OCI-LY7 (cell line): ENCODE results near the gene TAF1B. TPM values are rescaled to one million over a fixed set of nuclear protein-coding genes. Genes with fewer than 3 reads are reported as not detected.

Source experiments
- BruUV-seq: library from RNA; stranded (reverse); fragments of 400-500 nt; replicated peaks from 2 replicates; lab custom pipeline; 2021; lab: Mats Ljungman, UMichigan
- CTCF ChIA-PET: fragments of 300-600 bp; sonication (Branson Sonifier 250); formaldehyde crosslinking; loops from one replicate; lab custom pipeline; 2022; ENCODE audit warnings: antibody characterized with exemption; ENCODE audit not compliant: unreplicated experiment; lab: Charles Lee
- POLR2A ChIA-PET: fragments of 300-600 bp; sonication (Branson Sonifier 250); formaldehyde crosslinking; loops from one replicate; lab custom pipeline; 2022; ENCODE audit warnings: antibody characterized with exemption; lab: Charles Lee
- DNase-seq: peaks from one replicate; pipeline ENCODE4 v3.0.0-alpha.2; 2015; ENCODE audit warnings: low spot score
- H2AFZ ChIP-seq: fragments of 200-600 bp; sonication (generic), shearing (Covaris generic); 2 replicates; pipeline ENCODE4 v1.6.1; 2014; ENCODE audit warnings: mild to moderate bottlenecking, antibody characterized with exemption, low read length, moderate library complexity
- H3K27ac ChIP-seq: fragments of 200-600 bp; sonication (generic); 2 replicates; pipeline ENCODE4 v1.5.1; 2014; ENCODE audit warnings: mixed run types, low read depth, mild to moderate bottlenecking, moderate library complexity, low read length, inconsistent platforms; ENCODE audit not compliant: poor library complexity, severe bottlenecking
- H3K36me3 ChIP-seq: fragments of 200-600 bp; sonication (generic); 2 replicates; pipeline ENCODE4 v1.6.1; 2014; ENCODE audit warnings: mild to moderate bottlenecking, antibody characterized with exemption, low read length, moderate library complexity, mixed read lengths; ENCODE audit not compliant: insufficient read depth
- H3K4me1 ChIP-seq: fragments of 200-600 bp; sonication (generic); 2 replicates; pipeline ENCODE4 v1.5.1; 2014; ENCODE audit warnings: mild to moderate bottlenecking, low read length; ENCODE audit not compliant: insufficient read depth, poor library complexity, severe bottlenecking
- H3K4me2 ChIP-seq: fragments of 200-600 bp; sonication (generic); 2 replicates; pipeline ENCODE4 v1.6.1; 2014; ENCODE audit warnings: mild to moderate bottlenecking, low read length
- H3K4me3 ChIP-seq: fragments of 200-600 bp; sonication (generic); 2 replicates; pipeline ENCODE4 v1.5.1; 2014; ENCODE audit warnings: mild to moderate bottlenecking, low read depth, low read length; ENCODE audit not compliant: poor library complexity, severe bottlenecking
- H3K79me2 ChIP-seq: fragments of 200-600 bp; sonication (generic); 2 replicates; pipeline ENCODE4 v1.6.1; 2016; ENCODE audit warnings: low read depth, mild to moderate bottlenecking, low read length, moderate library complexity, mixed read lengths; ENCODE audit not compliant: insufficient read depth
- H3K9me2 ChIP-seq: fragments of 200-600 bp; sonication (generic); 2 replicates; pipeline ENCODE4 v1.6.1; 2016; ENCODE audit warnings: mild to moderate bottlenecking, low read length, mixed read lengths; ENCODE audit not compliant: insufficient read depth
- H3K9me3 ChIP-seq: fragments of 200-600 bp; sonication (generic); 2 replicates; pipeline ENCODE4 v1.6.1; 2014; ENCODE audit warnings: mild to moderate bottlenecking, mixed run types, low read length, mixed read lengths
- H4K20me1 ChIP-seq: fragments of 200-600 bp; sonication (generic); 2 replicates; pipeline ENCODE4 v1.6.1; 2014; ENCODE audit warnings: mild to moderate bottlenecking, antibody characterized with exemption, low read length, moderate library complexity, mixed read lengths; ENCODE audit not compliant: insufficient read depth
- EZH2phosphoT487 ChIP-seq: fragments of 200-600 bp; sonication (generic); IDR thresholded peaks from 2 replicates; pipeline ENCODE4 v1.6.1; 2018; ENCODE audit warnings: low read depth, borderline replicate concordance, mild to moderate bottlenecking, mixed run types, antibody characterized with exemption, low read length, moderate library complexity, mixed read lengths
- intact Hi-C: fragments of 100-400 bp; cut with micrococcal nuclease; formaldehyde crosslinking; loops from one replicate; pipeline ENCODE4 v1.10.0; 2022; ENCODE audit not compliant: unreplicated experiment
- total RNA-seq, 2 experiments: library from RNA; depleted of rRNA in 1 of 2; stranded (reverse); fragments of >200 nt in 1 of 2; shearing (Covaris generic) in 1 of 2; gene quantifications; 2 replicates each; pipeline ENCODE4 v1.2.3, GENCODE V29; 2014 to 2022
- TF ChIP-seq, protein P1 (sequence below): fragments of 200-600 bp; sonication (generic); conservative IDR thresholded peaks from 2 replicates; pipeline ENCODE4 v1.5.1; 2014; ENCODE audit warnings: mild to moderate bottlenecking, antibody characterized with exemption, low read length, moderate library complexity, mixed read lengths

TAF1B gene
- total RNA-seq, 2 experiments from 2014 or later = 25.1 to 35.3 TPM

DNA sequence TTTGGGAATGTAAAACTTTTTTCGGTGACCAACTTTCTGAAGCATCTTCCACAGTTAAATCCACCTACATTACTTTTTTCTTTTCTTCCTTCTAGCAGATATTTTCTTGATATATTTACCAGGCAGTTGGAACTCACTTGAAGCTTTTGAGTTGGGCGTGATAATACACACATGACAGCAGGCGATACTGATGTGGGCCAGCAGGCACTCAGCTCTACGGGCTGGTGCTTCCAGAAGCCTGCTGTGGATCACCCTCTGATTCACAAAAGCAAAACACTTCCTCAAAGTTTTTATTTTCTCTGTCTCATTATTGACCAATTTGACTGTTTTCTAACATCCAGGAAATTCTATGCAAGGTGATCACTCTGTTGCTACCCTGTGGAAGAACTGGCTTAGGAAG is 131.1 kb downstream of the TAF1B start:
- POLR2A ChIA-PET = interaction anchor here (0.6 to 1.4 kb wide), 2 partner anchors 10 to 63 kb away, joined by 3 to 4 read pairs; no protein-coding TSS in a partner anchor
- H3K36me3 ChIP-seq = no peaks in the 10 kb centered on the region
- H3K4me2 ChIP-seq = no peak overlapping the region
- no peak for DNase-seq
- H3K4me3 ChIP-seq = no peak overlapping the region
- no TSS peak for BruUV-seq
- no peak overlapping the region for H3K27ac ChIP-seq
- no peaks in the 10 kb centered on the region for H3K79me2 ChIP-seq
- no peaks in the 10 kb centered on the region for H3K9me3 ChIP-seq
- intact Hi-C loops = no loop called here
- H3K4me1 ChIP-seq = no peaks in the 10 kb centered on the region
- no peaks in the 10 kb centered on the region for H4K20me1 ChIP-seq
- H2AFZ ChIP-seq = no peak overlapping the region
- H3K9me2 ChIP-seq = no peaks in the 10 kb centered on the region
- TF ChIP-seq, protein P1, sequence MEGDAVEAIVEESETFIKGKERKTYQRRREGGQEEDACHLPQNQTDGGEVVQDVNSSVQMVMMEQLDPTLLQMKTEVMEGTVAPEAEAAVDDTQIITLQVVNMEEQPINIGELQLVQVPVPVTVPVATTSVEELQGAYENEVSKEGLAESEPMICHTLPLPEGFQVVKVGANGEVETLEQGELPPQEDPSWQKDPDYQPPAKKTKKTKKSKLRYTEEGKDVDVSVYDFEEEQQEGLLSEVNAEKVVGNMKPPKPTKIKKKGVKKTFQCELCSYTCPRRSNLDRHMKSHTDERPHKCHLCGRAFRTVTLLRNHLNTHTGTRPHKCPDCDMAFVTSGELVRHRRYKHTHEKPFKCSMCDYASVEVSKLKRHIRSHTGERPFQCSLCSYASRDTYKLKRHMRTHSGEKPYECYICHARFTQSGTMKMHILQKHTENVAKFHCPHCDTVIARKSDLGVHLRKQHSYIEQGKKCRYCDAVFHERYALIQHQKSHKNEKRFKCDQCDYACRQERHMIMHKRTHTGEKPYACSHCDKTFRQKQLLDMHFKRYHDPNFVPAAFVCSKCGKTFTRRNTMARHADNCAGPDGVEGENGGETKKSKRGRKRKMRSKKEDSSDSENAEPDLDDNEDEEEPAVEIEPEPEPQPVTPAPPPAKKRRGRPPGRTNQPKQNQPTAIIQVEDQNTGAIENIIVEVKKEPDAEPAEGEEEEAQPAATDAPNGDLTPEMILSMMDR = no peak
- TF ChIP-seq EZH2phosphoT487 = no peak
- CTCF ChIA-PET = no interaction called here

DNA sequence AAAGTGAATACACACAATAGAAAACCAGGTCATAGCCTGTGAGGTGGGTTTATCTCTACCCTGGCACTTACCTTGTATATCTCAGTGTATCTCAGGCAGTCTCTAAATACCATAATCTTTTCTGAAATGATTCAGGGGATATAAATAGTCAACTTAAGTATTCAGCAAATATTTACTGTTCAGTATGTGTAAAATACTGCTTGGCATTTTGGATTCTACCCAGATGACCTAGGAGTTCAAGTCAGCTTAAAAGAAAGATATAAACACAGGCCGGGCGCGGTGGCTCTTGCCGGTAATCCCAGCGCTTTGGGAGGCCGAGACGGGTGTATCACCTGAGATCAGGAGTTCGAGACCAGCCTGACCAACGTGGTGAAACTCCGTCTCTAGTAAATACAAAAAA is 132.1 kb downstream of the TAF1B start:
- TF ChIP-seq, protein P1 = no peak
- TF ChIP-seq EZH2phosphoT487 = no peak
- intact Hi-C loops = no loop called here
- H3K36me3 ChIP-seq = no peaks in the 10 kb centered on the region
- no TSS peak for BruUV-seq
- no peaks in the 10 kb centered on the region for H3K9me3 ChIP-seq
- H3K79me2 ChIP-seq = no peaks in the 10 kb centered on the region
- no peak overlapping the region for H3K4me3 ChIP-seq
- no peaks in the 10 kb centered on the region for H4K20me1 ChIP-seq
- H3K9me2 ChIP-seq = no peaks in the 10 kb centered on the region
- H2AFZ ChIP-seq = no peak overlapping the region
- H3K27ac ChIP-seq = no peak overlapping the region
- no peak for DNase-seq
- H3K4me2 ChIP-seq = no peak overlapping the region
- CTCF ChIA-PET = no interaction called here
- H3K4me1 ChIP-seq = no peaks in the 10 kb centered on the region
- POLR2A ChIA-PET = interaction anchor here (0.7 to 1.4 kb wide), 2 partner anchors 9 to 228 kb away, joined by 3 to 4 read pairs; no protein-coding TSS in a partner anchor

DNA sequence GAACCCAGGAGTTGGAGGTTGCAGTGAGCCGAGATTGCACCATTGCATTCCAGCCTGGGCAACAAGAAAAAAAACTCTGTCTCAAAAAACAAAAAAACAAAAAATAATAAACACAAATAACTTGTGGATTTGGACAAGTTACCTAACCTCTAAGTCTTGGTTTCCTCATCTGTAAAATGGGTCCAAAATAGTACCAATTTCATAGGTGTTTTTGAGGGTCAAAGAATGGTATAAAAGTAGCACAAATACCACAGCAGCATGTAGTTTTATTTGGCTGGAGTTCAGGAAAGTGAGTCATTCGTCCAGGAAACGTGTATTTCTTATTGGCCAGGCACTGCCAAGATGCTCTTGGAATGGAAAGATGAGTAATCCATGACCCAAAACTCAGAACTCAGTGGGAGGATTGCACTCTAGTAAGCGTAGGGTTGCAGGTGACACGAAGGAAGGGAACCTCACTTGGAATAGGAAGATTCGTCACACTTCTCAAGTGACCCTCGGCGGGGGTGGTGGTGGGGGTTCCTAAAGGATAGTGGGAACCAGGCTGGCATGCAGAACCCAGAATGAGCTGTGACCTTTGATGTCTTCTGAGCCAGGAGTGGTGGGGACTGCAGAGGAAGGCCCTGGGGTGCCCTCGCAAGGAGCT is 132.7 kb downstream of the TAF1B start:
- no peaks in the 10 kb centered on the region for H3K9me2 ChIP-seq
- no peak overlapping the region for H3K4me2 ChIP-seq
- H3K36me3 ChIP-seq = no peaks in the 10 kb centered on the region
- H3K4me1 ChIP-seq = no peaks in the 10 kb centered on the region
- no peaks in the 10 kb centered on the region for H4K20me1 ChIP-seq
- ChIA-PET POLR2A (interaction anchor here (0.7 kb wide), 1 partner anchor 228 kb away, joined by 3 read pairs; no protein-coding TSS in a partner anchor), CTCF (no interaction called here)
- H2AFZ ChIP-seq = no peak overlapping the region
- no TSS peak for BruUV-seq
- H3K27ac ChIP-seq = no peak overlapping the region
- H3K4me3 ChIP-seq = no peak overlapping the region
- intact Hi-C loops = no loop called here
- no peak for DNase-seq
- H3K9me3 ChIP-seq = no peaks in the 10 kb centered on the region
- no peaks in the 10 kb centered on the region for H3K79me2 ChIP-seq
- TF ChIP-seq EZH2phosphoT487 = no peak
- TF ChIP-seq, protein P1 = no peak
